GM23338 (cell line): ENCODE results near the gene CNTRL. TPM values are rescaled to one million over a fixed set of nuclear protein-coding genes. Genes with fewer than 3 reads are reported as not detected.
A peak's percentile ranks its signal among the peaks of the same experiment; 100 is the strongest.

Experiments
- ATAC-seq: fragments of 200-7000 bp; cut with Tn5 transposase; 3 replicates; pipeline ENCODE4 v1.9.1; 2020
- DNase-seq: peaks from one replicate; pipeline ENCODE4 v3.0.0-alpha.2; 2015; ENCODE audit warnings: low spot score
- H2AFZ ChIP-seq: fragments of 200-600 bp; sonication (generic); 2 replicates; pipeline ENCODE4 v1.8.0; 2016; ENCODE audit warnings: antibody characterized with exemption, mild to moderate bottlenecking, moderate library complexity
- H3F3A ChIP-seq: fragments of 200-600 bp; sonication (generic); replicated peaks from 2 replicates; pipeline ENCODE4 v1.8.0; 2017; ENCODE audit warnings: antibody characterized with exemption, mixed run types, low read depth
- H3K27ac ChIP-seq: fragments of 200-600 bp; sonication (generic); 2 replicates; pipeline ENCODE4 v1.6.1; 2016; ENCODE audit warnings: low read depth
- H3K27me3 ChIP-seq: fragments of 200-600 bp; sonication (generic); 2 replicates; pipeline ENCODE4 v1.8.0; 2016; ENCODE audit warnings: mild to moderate bottlenecking, mixed run types, moderate library complexity; ENCODE audit not compliant: insufficient read depth
- H3K36me3 ChIP-seq: fragments of 200-600 bp; sonication (generic); 2 replicates; pipeline ENCODE4 v1.8.0; 2016; ENCODE audit warnings: mild to moderate bottlenecking; ENCODE audit not compliant: insufficient read depth
- H3K4me1 ChIP-seq: fragments of 200-600 bp; sonication (generic); 2 replicates; pipeline ENCODE4 v1.8.0; 2016; ENCODE audit warnings: mild to moderate bottlenecking, moderate library complexity; ENCODE audit not compliant: insufficient read depth
- H3K4me2 ChIP-seq: fragments of 200-600 bp; sonication (generic); 2 replicates; pipeline ENCODE4 v1.7.1; 2017; ENCODE audit warnings: mixed run types
- H3K4me3 ChIP-seq: fragments of 200-600 bp; sonication (generic); 2 replicates; pipeline ENCODE4 v1.6.1; 2016; ENCODE audit warnings: mixed run types
- H3K79me2 ChIP-seq: fragments of 200-600 bp; sonication (generic); replicated peaks from 2 replicates; pipeline ENCODE4 v1.8.0; 2017; ENCODE audit warnings: mild to moderate bottlenecking; ENCODE audit not compliant: insufficient read depth
- H3K9me2 ChIP-seq: fragments of 200-600 bp; sonication (generic); 2 replicates; pipeline ENCODE4 v1.8.0; 2017; ENCODE audit not compliant: insufficient read depth
- H4K20me1 ChIP-seq: fragments of 200-600 bp; sonication (generic); replicated peaks from 2 replicates; pipeline ENCODE4 v1.8.0; 2017; ENCODE audit warnings: mild to moderate bottlenecking; ENCODE audit not compliant: insufficient read depth
- H3K27ac Mint-ChIP-seq: 2 replicates; pipeline ENCODE4 v1.8.0; 2020; ENCODE audit warnings: inconsistent platforms, mild to moderate bottlenecking, moderate library complexity, mixed read lengths
- H3K27me3 Mint-ChIP-seq: 3 replicates; pipeline ENCODE4 v1.8.0; 2022; ENCODE audit warnings: low read depth, mild to moderate bottlenecking, moderate library complexity, mixed read lengths, inconsistent platforms; ENCODE audit not compliant: insufficient read depth, poor library complexity
- H3K36me3 Mint-ChIP-seq: 3 replicates; pipeline ENCODE4 v1.8.0; 2021; ENCODE audit warnings: low read depth, mild to moderate bottlenecking, inconsistent platforms, moderate library complexity, mixed read lengths
- H3K4me1 Mint-ChIP-seq: 3 replicates; pipeline ENCODE4 v1.8.0; 2020; ENCODE audit warnings: mild to moderate bottlenecking, inconsistent platforms, mixed read lengths
- H3K4me3 Mint-ChIP-seq: 3 replicates; pipeline ENCODE4 v1.8.0; 2021; ENCODE audit warnings: moderate library complexity, mild to moderate bottlenecking, inconsistent platforms, mixed read lengths
- H3K9me3 Mint-ChIP-seq: 3 replicates; pipeline ENCODE4 v1.8.0; 2020; ENCODE audit warnings: moderate library complexity, mild to moderate bottlenecking, inconsistent platforms, mixed read lengths
- CTCF ChIP-seq, 2 experiments: fragments of 200-600 bp in 1 of 2; sonication (generic) in 1 of 2; conservative IDR thresholded peaks; 2 replicates each; pipeline versions ENCODE4 v1.5.1 to v1.6.1; 2016 to 2017; ENCODE audit warnings: antibody characterized with exemption in 2 of 2, low read depth in 2 of 2, mild to moderate bottlenecking in 2 of 2, moderate library complexity in 1 of 2
- ETS1 ChIP-seq: IDR thresholded peaks from 2 replicates; pipeline ENCODE4 v1.6.1; 2016; ENCODE audit warnings: antibody characterized with exemption
- EZH2 ChIP-seq: fragments of 200-600 bp; sonication (generic); IDR thresholded peaks from one replicate; pipeline ENCODE4 v1.8.0; 2017; ENCODE audit warnings: antibody characterized with exemption, mild to moderate bottlenecking, low read depth; ENCODE audit not compliant: unreplicated experiment
- EZH2phosphoT487 ChIP-seq: fragments of 200-600 bp; sonication (generic); IDR thresholded peaks from one replicate; pipeline ENCODE4 v1.8.1; 2018; ENCODE audit warnings: antibody characterized with exemption; ENCODE audit not compliant: unreplicated experiment
- JUNB ChIP-seq: IDR thresholded peaks from one replicate; pipeline ENCODE4 v1.6.1; 2016; ENCODE audit warnings: antibody characterized with exemption; ENCODE audit not compliant: unreplicated experiment
- ZNF114 ChIP-seq: fragments of 250-450 bp; sonication (Bioruptor Pico); IDR thresholded peaks from 2 replicates; pipeline ENCODE4 v1.5.0; 2020; ENCODE audit warnings: mild to moderate bottlenecking, moderate library complexity
- ZNF331 ChIP-seq: fragments of 250-450 bp; sonication (Bioruptor Pico); IDR thresholded peaks from 2 replicates; pipeline ENCODE4 v1.5.0; 2020; ENCODE audit warnings: low read depth, mild to moderate bottlenecking, moderate library complexity
- ZNF462 ChIP-seq: fragments of 250-450 bp; sonication (Bioruptor Pico); IDR thresholded peaks from 2 replicates; pipeline ENCODE4 v1.5.0; 2020; ENCODE audit warnings: mild to moderate bottlenecking, moderate library complexity
- polyA plus RNA-seq: library from polyadenylated mRNA; unstranded; fragments of >200 nt; fragmentation: Nextera tagmentation; extraction: Ambion mirVana; gene quantifications from 2 replicates; pipeline ENCODE4 v1.2.1, GENCODE V29; 2016
- total RNA-seq: library from RNA; depleted of rRNA; stranded (reverse); fragments of >200 nt; shearing (Covaris generic); gene quantifications from 2 replicates; pipeline ENCODE4 v1.2.3, GENCODE V29; 2014

CNTRL gene
- total and polyA plus RNA-seq, 2 experiments from 2014 or later: 9.2 to 11.7 TPM

DNA sequence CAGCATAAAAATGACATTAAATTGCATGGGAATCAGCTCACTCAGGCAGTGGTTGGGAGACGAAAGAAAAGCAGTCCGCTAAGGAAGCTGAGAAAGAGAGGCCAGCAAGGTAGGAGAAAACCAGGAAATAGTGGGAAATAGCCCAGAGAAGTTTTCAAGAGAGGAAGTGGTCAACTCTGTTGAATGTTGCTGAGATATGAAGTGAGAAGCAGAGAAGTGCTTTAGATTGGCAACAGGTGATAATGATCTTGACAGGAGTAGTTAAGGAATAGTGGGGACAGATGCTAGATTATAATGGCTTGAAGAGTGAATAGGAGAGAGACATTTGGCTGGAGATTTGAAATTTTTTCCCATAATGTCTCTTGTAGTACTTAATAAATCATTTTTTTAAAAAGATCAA lies 30.8 kb downstream of the CNTRL start (continued):
- TF ChIP-seq CTCF (conservative IDR thresholded peaks at IDR 0.05; ENCODE audit: low read depth in 2 of 2): no peak
- no peak for TF ChIP-seq ZNF331 (CRISPR knock-in tag)
- TF ChIP-seq EZH2phosphoT487: no peak

DNA sequence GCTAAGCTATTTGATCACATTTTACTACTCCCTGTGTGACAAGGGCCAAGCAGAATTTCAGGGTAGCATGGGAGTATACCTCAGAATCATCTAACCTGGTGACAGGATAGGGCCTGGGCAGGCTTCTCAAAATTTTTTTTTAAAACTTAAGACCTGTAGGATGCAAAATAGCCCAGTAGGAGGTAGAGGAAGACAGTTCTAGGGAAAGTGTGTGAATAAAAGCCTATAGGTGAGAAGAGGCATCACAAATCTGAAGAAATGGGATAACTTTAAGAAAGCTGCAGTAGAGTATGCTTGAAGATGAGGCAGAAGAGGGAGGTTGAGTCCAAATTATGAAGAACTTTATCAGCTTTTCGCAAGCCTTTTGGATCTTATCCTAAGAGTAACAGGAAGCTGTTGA lies 32.3 kb downstream of the CNTRL start:
- no peak overlapping the region for H3K4me2 ChIP-seq
- H3F3A ChIP-seq: no peaks in the 10 kb centered on the region
- H3K9me2 ChIP-seq: no peaks in the 10 kb centered on the region
- H3K4me3 Mint-ChIP-seq: no peak overlapping the region
- H3K9me3 Mint-ChIP-seq: peaks cover 13% of the 10 kb centered on the region; the same call in 2 of the 3 replicates
- H3K79me2 ChIP-seq: no peaks in the 10 kb centered on the region
- H3K27ac Mint-ChIP-seq: no peak overlapping the region
- H3K4me1 ChIP-seq: no peaks in the 10 kb centered on the region
- H3K4me1 Mint-ChIP-seq: peaks cover 10% of the 10 kb centered on the region
- no peaks in the 10 kb centered on the region for H4K20me1 ChIP-seq
- H3K36me3 ChIP-seq: no peaks in the 10 kb centered on the region
- no peaks in the 10 kb centered on the region for H3K27me3 ChIP-seq
- no peak overlapping the region for H3K27ac ChIP-seq
- H3K4me3 ChIP-seq: no peak overlapping the region
- H3K36me3 Mint-ChIP-seq: peaks cover 10% of the 10 kb centered on the region
- H3K27me3 Mint-ChIP-seq: peaks cover 2% of the 10 kb centered on the region
- ATAC-seq: peak; percentile 82
- TF ChIP-seq JUNB: no peak
- peak; percentile 46 to 51; a peak in 3 of 4 replicates for TF ChIP-seq CTCF (conservative IDR thresholded peaks at IDR 0.05; ENCODE audit: low read depth in 2 of 2)
- H2AFZ ChIP-seq: no peak overlapping the region
- peak; percentile 78 for DNase-seq

DNA sequence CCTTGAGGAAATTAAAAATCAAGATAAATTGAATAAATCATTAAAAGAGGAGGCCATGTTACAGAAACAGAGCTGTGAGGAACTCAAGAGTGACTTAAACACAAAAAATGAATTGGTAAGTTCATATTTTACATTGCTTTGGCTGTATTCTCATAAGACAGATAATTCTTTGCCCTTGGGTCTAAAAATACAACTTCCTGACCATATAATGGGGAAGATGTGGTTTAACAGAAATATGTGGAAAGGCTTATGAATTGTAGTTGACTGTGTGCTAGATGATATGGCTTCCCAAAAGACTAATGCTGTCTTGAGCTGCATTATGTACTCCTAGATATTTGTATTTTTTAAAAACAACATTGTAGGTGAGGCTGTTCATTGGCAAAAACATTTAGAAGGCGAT lies 33.1 kb downstream of the CNTRL start:
- no peak overlapping the region for H3K27ac Mint-ChIP-seq
- Histone ChIP-seq H3F3A (no peaks in the 10 kb centered on the region), H3K27me3 (no peaks in the 10 kb centered on the region), H3K27ac (no peak overlapping the region), H3K4me2 (no peak overlapping the region), H3K36me3 (no peaks in the 10 kb centered on the region), H2AFZ (no peak overlapping the region), H4K20me1 (no peaks in the 10 kb centered on the region), H3K4me1 (no peaks in the 10 kb centered on the region), H3K79me2 (no peaks in the 10 kb centered on the region), H3K4me3 (no peak overlapping the region), H3K9me2 (no peaks in the 10 kb centered on the region)
- H3K9me3 Mint-ChIP-seq: peaks cover 6% of the 10 kb centered on the region; the same call in 1 of the 3 replicates
- peaks cover 5% of the 10 kb centered on the region for H3K36me3 Mint-ChIP-seq
- DNase-seq (no peak), ATAC-seq (no peak)
- H3K4me3 Mint-ChIP-seq: no peak overlapping the region
- H3K4me1 Mint-ChIP-seq: peaks cover 10% of the 10 kb centered on the region
- H3K27me3 Mint-ChIP-seq: peaks cover 2% of the 10 kb centered on the region
- TF ChIP-seq EZH2 (no peak), JUNB (no peak), EZH2phosphoT487 (no peak), ZNF331 (CRISPR knock-in tag) (no peak), ZNF114 (CRISPR knock-in tag) (no peak), ETS1 (no peak), ZNF462 (no peak)
